ENCODE data around the gene CIART. TPM values are rescaled to one million over a fixed set of nuclear protein-coding genes. Genes with fewer than 3 reads are reported as not detected.
"Not testable (repeated sequence)": the region's sequence is repeated elsewhere in the genome, so short reads cannot be mapped to it uniquely, and the experiment has no call there.

Gene CIART
- total RNA-seq, 2 donors from 2014 or later, result 4.0 to 4.2 TPM

GRCh38 chr1:150293433-150294253 lies 11.3 kb downstream of the CIART start, which contains the start of gene MRPS21:
Gene MRPS21 (plus strand): TSS chr1:150293861. CDS start chr1:150294367, 506 bp downstream.
- peak; percentile 93 for DNase-seq (ENCODE audit: low spot score)
- no peaks in the 10 kb centered on the region for H3K9me3 ChIP-seq
- peak within 1 kb of the TSS; percentile 80 to 83 for H3K4me3 ChIP-seq
- no peak for TF ChIP-seq CTCF (IDR thresholded peaks at IDR 0.05)
- H3K36me3 ChIP-seq, result peaks cover 23% of the 10 kb centered on the region
- H3K27me3 ChIP-seq, result no peaks in the 10 kb centered on the region
- peaks cover 0 to 13% of the 10 kb centered on the region in 2 donors for H3K4me1 ChIP-seq
- H3K27ac ChIP-seq, result peak within 1 kb of the TSS; percentile 83 to 84

GRCh38 chr1:150295476-150295875 lies 13.1 kb downstream of the CIART start:
- H3K4me1 ChIP-seq, result peaks cover 0 to 13% of the 10 kb centered on the region in 2 donors
- H3K27ac ChIP-seq, result no peak overlapping the region
- TF ChIP-seq CTCF (IDR thresholded peaks at IDR 0.05), result no peak
- no peak overlapping the region for H3K4me3 ChIP-seq
- H3K27me3 ChIP-seq, result no peaks in the 10 kb centered on the region
- peaks cover 32% of the 10 kb centered on the region for H3K36me3 ChIP-seq
- no peaks in the 10 kb centered on the region for H3K9me3 ChIP-seq
- DNase-seq (ENCODE audit: low spot score), result no peak

GRCh38 chr1:150299716-150300115 lies 17.4 kb downstream of the CIART start:
- H3K9me3 ChIP-seq, result no peaks in the 10 kb centered on the region
- H3K36me3 ChIP-seq, result peaks cover 55% of the 10 kb centered on the region
- no peak for TF ChIP-seq CTCF (IDR thresholded peaks at IDR 0.05)
- no peak overlapping the region for H3K27ac ChIP-seq
- H3K27me3 ChIP-seq, result no peaks in the 10 kb centered on the region
- H3K4me1 ChIP-seq, result no peaks in the 10 kb centered on the region
- H3K4me3 ChIP-seq, result no peak overlapping the region
- DNase-seq (ENCODE audit: low spot score), result no peak

- Histone ChIP-seq H3K4me1 (no peaks in the 10 kb centered on the region), H3K27me3 (no peaks in the 10 kb centered on the region), H3K9me3 (no peaks in the 10 kb centered on the region), H3K27ac (no peak overlapping the region), H3K36me3 (peaks cover 38% of the 10 kb centered on the region), H3K4me3 (no peak overlapping the region)
- DNase-seq (ENCODE audit: low spot score), result no peak
- TF ChIP-seq CTCF (IDR thresholded peaks at IDR 0.05), result no peak
Observed at GRCh38 chr1:150302338-150302737, 20.0 kb downstream of the CIART start.

GRCh38 chr1:150302902-150303301 lies 20.5 kb downstream of the CIART start:
- Histone ChIP-seq H3K4me3 (no peak overlapping the region), H3K9me3 (no peaks in the 10 kb centered on the region), H3K27ac (no peak overlapping the region), H3K27me3 (no peaks in the 10 kb centered on the region), H3K36me3 (peaks cover 42% of the 10 kb centered on the region), H3K4me1 (no peaks in the 10 kb centered on the region)
- no peak for DNase-seq (ENCODE audit: low spot score)
- TF ChIP-seq CTCF (IDR thresholded peaks at IDR 0.05), result no peak

GRCh38 chr1:150308585-150308984 lies 26.2 kb downstream of the CIART start:
- not testable (repeated sequence) for H3K4me3 ChIP-seq; H3K4me1 ChIP-seq; DNase-seq (ENCODE audit: low spot score); H3K9me3 ChIP-seq; H3K27me3 ChIP-seq; H3K27ac ChIP-seq
- peaks cover 11% of the 10 kb centered on the region for H3K36me3 ChIP-seq
